CD4-positive, alpha-beta T cell treated with Interleukin-17A for 1 hour (primary cell): Measurements from ENCODE around the gene ZNF335.
"Not testable (repeated sequence)": the region's sequence is repeated elsewhere in the genome, so short reads cannot be mapped to it uniquely, and the experiment has no call there.

ENCODE experiments used
- DNase-seq: peaks from one replicate; pipeline ENCODE4 v3.0.0-alpha.2; 2020

Gene ZNF335

GRCh38 chr20:46002008-46002407, 30.0 kb upstream of the ZNF335 start:
- no peak for DNase-seq

GRCh38 chr20:46001498-46001897, 29.5 kb upstream of the ZNF335 start:
- no peak for DNase-seq

GRCh38 chr20:46000262-46000996, 28.4 kb upstream of the ZNF335 start:
- DNase-seq, result no peak

GRCh38 chr20:45999557-46000261, 27.7 kb upstream of the ZNF335 start:
- no peak for DNase-seq

- peak; percentile 36 for DNase-seq
Observed at GRCh38 chr20:45998761-45999160, 26.8 kb upstream of the ZNF335 start.

- DNase-seq, result no peak
Observed at GRCh38 chr20:45998337-45998736, 26.3 kb upstream of the ZNF335 start.

GRCh38 chr20:45997187-45997586, 25.2 kb upstream of the ZNF335 start:
- no peak for DNase-seq

GRCh38 chr20:45995495-45996097, 23.6 kb upstream of the ZNF335 start:
- DNase-seq, result not testable (repeated sequence)

- no peak for DNase-seq
Observed at GRCh38 chr20:45994761-45995493, 22.9 kb upstream of the ZNF335 start.

- no peak for DNase-seq
Observed at GRCh38 chr20:45993197-45993951, 21.4 kb upstream of the ZNF335 start.

- no peak for DNase-seq
Observed at GRCh38 chr20:45991616-45992015, 19.6 kb upstream of the ZNF335 start.

GRCh38 chr20:45988830-45989229, 16.8 kb upstream of the ZNF335 start:
- not testable (repeated sequence) for DNase-seq

- DNase-seq, result peak; percentile 77
Observed at GRCh38 chr20:45987108-45987780, 15.2 kb upstream of the ZNF335 start.

GRCh38 chr20:45985573-45985972, 13.6 kb upstream of the ZNF335 start:
- no peak for DNase-seq

GRCh38 chr20:45983279-45983743, 11.3 kb upstream of the ZNF335 start:
- DNase-seq, result no peak

GRCh38 chr20:45981261-45981660, 9.3 kb upstream of the ZNF335 start:
- DNase-seq, result no peak

- no peak for DNase-seq
Observed at GRCh38 chr20:45976086-45976485, 4.1 kb upstream of the ZNF335 start.

- no peak for DNase-seq
Observed at GRCh38 chr20:45975686-45976085, 3.7 kb upstream of the ZNF335 start.

- DNase-seq, result no peak
Observed at GRCh38 chr20:45974896-45975565, 3.0 kb upstream of the ZNF335 start.

GRCh38 chr20:45972500-45973183, 639 bp upstream of the ZNF335 start:
- DNase-seq, result no peak

GRCh38 chr20:45971425-45971674, 653 bp downstream of the ZNF335 start:
- DNase-seq, result no peak
